SK-N-MC (cell line): ENCODE results near the gene LRP1B.

Experiments used
- DNase-seq: peaks from one replicate; pipeline ENCODE4 v3.0.0-alpha.2; 2011; ENCODE audit warnings: low read depth, low spot score
- H3K27ac ChIP-seq: fragments of 200-600 bp; sonication (generic); 2 replicates; pipeline ENCODE4 v1.5.1; 2016; ENCODE audit warnings: mixed run types
- H3K36me3 ChIP-seq: fragments of 200-600 bp; sonication (generic); 2 replicates; pipeline ENCODE4 v1.6.1; 2017; ENCODE audit warnings: antibody characterized with exemption, low read length, mixed read lengths; ENCODE audit not compliant: insufficient read depth
- H3K4me3 ChIP-seq: fragments of 200-600 bp; sonication (generic); 2 replicates; pipeline ENCODE4 v1.5.1; 2016
- H3K9ac ChIP-seq: fragments of 200-600 bp; sonication (generic); 2 replicates; pipeline ENCODE4 v1.8.0; 2017; ENCODE audit warnings: mixed run types, mixed read lengths; ENCODE audit not compliant: insufficient read length
- H3K9me3 ChIP-seq: fragments of 200-600 bp; sonication (generic); 2 replicates; pipeline ENCODE4 v1.6.1; 2017; ENCODE audit warnings: low read depth, mild to moderate bottlenecking, antibody characterized with exemption, low read length, moderate library complexity, mixed read lengths
- EZH2 ChIP-seq: fragments of 200-600 bp; sonication (generic); IDR thresholded peaks from one replicate; pipeline ENCODE4 v1.6.1; 2017; ENCODE audit warnings: antibody characterized with exemption
- FOXP2 ChIP-seq: optimal IDR thresholded peaks from 2 replicates; pipeline ENCODE3; 2011; ENCODE audit warnings: mild to moderate bottlenecking, moderate library complexity; ENCODE audit not compliant: insufficient read depth; ENCODE audit errors: extremely low read length, control extremely low read depth
- POLR2AphosphoS5 ChIP-seq: IDR thresholded peaks from 2 replicates; pipeline ENCODE4 v1.6.1; 2012; ENCODE audit warnings: mild to moderate bottlenecking, low read depth, low read length, borderline replicate concordance

LRP1B gene

GRCh38 chr2:140362361-140362760 lies 1768.5 kb downstream of the LRP1B start:
- Histone ChIP-seq H3K36me3 (no peaks in the 10 kb centered on the region), H3K9me3 (no peaks in the 10 kb centered on the region), H3K4me3 (no peak overlapping the region), H3K27ac (no peak overlapping the region), H3K9ac (no peak overlapping the region)
- TF ChIP-seq EZH2 (no peak), POLR2AphosphoS5 (no peak), FOXP2 (no peak)
- DNase-seq, result no peak

GRCh38 chr2:140359056-140359771 lies 1771.6 kb downstream of the LRP1B start:
- H3K9ac ChIP-seq, result no peak overlapping the region
- H3K4me3 ChIP-seq, result no peak overlapping the region
- peak overlapping the region; percentile 58 for H3K27ac ChIP-seq
- TF ChIP-seq EZH2, result no peak
- TF ChIP-seq FOXP2, result no peak
- no peak for TF ChIP-seq POLR2AphosphoS5
- DNase-seq, result no peak
- no peaks in the 10 kb centered on the region for H3K9me3 ChIP-seq
- H3K36me3 ChIP-seq, result no peaks in the 10 kb centered on the region

DNA sequence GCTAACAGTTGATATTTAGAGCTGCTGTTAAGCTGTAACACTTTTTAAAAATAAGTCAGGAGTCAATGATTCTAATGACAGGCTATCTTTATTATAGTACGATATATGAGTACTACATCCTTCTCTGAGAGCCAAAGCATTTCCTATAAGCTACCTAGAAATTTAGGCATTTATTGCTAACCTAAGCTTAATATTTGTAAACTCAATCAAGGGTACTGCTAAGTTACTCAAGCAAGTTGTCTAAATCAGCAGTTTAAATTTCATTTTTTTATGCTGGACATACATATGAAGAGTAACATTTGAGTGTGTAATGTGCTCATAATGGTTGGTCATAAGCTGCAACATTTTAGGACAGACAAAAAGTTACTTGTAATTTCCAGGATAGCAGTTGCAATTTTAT lies 1774.1 kb downstream of the LRP1B start:
- Histone ChIP-seq H3K9me3 (peaks cover 6% of the 10 kb centered on the region; the same call in 1 of the 2 replicates), H3K36me3 (no peaks in the 10 kb centered on the region), H3K4me3 (no peak overlapping the region), H3K27ac (no peak overlapping the region), H3K9ac (no peak overlapping the region)
- TF ChIP-seq EZH2 (no peak), FOXP2 (no peak), POLR2AphosphoS5 (no peak)
- no peak for DNase-seq

DNA sequence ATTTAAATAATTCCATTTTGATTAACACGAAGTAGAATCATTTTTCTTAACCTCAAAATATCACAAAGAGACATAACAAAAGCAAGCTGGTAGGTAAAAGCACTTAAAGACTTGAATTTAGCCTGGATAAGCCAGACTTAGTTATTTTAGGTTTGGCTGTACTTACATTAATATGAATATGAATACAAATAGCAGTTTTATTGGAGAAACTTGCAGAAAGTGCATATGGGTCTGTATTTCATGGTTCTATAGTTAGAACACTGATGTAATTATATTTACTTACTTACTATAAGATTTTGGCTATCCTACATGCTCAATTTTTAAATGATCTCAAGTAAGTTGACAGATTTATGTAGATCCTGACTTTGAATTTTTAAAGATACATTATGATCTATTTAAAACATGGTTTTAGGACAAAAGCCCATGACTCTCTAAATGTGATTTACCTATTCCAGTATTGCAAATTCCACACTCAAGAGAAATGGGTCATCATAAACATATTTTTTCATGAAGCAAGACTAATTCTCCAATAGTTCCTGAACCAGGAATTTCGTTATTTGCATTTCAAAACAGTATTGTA lies 1775.2 kb downstream of the LRP1B start:
- Histone ChIP-seq H3K9ac (no peak overlapping the region), H3K9me3 (peaks cover 6% of the 10 kb centered on the region; the same call in 1 of the 2 replicates), H3K36me3 (no peaks in the 10 kb centered on the region), H3K27ac (peak overlapping the region; percentile 64), H3K4me3 (peak overlapping the region; percentile 0; the same call in 1 of the 2 replicates)
- TF ChIP-seq EZH2 (no peak), POLR2AphosphoS5 (no peak)
- no peak for DNase-seq

DNA sequence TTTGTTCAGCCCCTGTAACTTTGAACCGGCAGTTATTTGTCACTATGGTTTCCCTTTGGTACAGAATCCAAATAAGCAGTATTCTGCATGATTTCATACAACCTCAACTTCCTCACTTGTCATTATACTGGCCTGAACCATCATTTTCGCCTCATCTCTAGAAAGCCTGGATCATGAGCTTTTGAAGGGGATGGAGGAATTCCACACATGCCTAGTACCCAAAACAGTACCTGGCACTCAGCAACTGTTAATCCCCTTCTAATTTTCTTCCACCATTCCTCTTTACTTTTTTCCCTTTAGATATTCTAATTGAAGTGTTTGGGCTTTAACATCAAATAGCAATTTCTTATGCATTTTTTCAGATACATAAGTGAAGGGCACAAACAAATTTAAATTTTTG lies 1776.3 kb downstream of the LRP1B start:
- no peak for DNase-seq
- Histone ChIP-seq H3K27ac (peak overlapping the region; percentile 45), H3K9me3 (peaks cover 6% of the 10 kb centered on the region; the same call in 1 of the 2 replicates), H3K4me3 (no peak overlapping the region), H3K36me3 (no peaks in the 10 kb centered on the region), H3K9ac (no peak overlapping the region)
- TF ChIP-seq POLR2AphosphoS5 (no peak), FOXP2 (no peak), EZH2 (no peak)

GRCh38 chr2:140353541-140353940 lies 1777.3 kb downstream of the LRP1B start:
- peak; percentile 72 for DNase-seq
- H3K36me3 ChIP-seq, result no peaks in the 10 kb centered on the region
- H3K4me3 ChIP-seq, result no peak overlapping the region
- peaks cover 6% of the 10 kb centered on the region; the same call in 1 of the 2 replicates for H3K9me3 ChIP-seq
- no peak overlapping the region for H3K9ac ChIP-seq
- peak overlapping the region; percentile 45; the same call in 1 of the 2 replicates for H3K27ac ChIP-seq
- TF ChIP-seq EZH2, result no peak
- TF ChIP-seq FOXP2, result no peak
- TF ChIP-seq POLR2AphosphoS5, result no peak

DNA sequence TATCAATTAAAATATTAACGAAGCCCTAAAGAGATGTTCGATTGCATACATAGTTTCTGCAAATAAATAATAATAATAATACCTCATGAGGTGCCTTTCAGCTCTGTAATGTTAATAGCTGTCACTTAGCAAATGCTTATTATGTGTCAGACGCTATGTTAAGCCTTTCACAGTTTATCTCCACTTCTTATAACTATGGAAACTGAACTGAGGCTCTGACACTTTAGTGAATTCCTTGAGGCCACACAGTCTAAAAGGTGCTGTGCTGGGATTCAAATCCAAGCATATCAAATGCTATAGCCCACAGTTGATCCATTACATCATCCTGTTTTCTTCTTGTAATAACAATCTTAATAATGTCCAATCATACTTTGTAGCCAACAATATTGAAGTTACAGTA lies 1779.1 kb downstream of the LRP1B start:
- H3K9me3 ChIP-seq, result peaks cover 6% of the 10 kb centered on the region; the same call in 1 of the 2 replicates
- H3K9ac ChIP-seq, result no peak overlapping the region
- no peak overlapping the region for H3K27ac ChIP-seq
- no peak for DNase-seq
- no peak for TF ChIP-seq FOXP2
- TF ChIP-seq EZH2, result no peak
- no peak for TF ChIP-seq POLR2AphosphoS5
- H3K4me3 ChIP-seq, result no peak overlapping the region
- no peaks in the 10 kb centered on the region for H3K36me3 ChIP-seq

GRCh38 chr2:140349695-140350094 lies 1781.1 kb downstream of the LRP1B start:
- Histone ChIP-seq H3K9ac (no peak overlapping the region), H3K27ac (0 out of 2 replicates have a peak overlapping the region, but pooled peaks have one; percentile 43), H3K36me3 (no peaks in the 10 kb centered on the region), H3K9me3 (peaks cover 6% of the 10 kb centered on the region; the same call in 1 of the 2 replicates), H3K4me3 (no peak overlapping the region)
- no peak for DNase-seq
- TF ChIP-seq EZH2 (no peak), FOXP2 (no peak), POLR2AphosphoS5 (no peak)
